Stomach (tissue), 9 donors: ENCODE measurements around the gene PLEKHH3. TPM values are rescaled to one million over a fixed set of nuclear protein-coding genes. Genes with fewer than 3 reads are reported as not detected.

Experiments
- DNase-seq, 2 donors: peaks; one replicate each; pipeline versions ENCODE4 v3.0.0 to v3.0.0-alpha.2; 2013 to 2019
- H3K27ac ChIP-seq, 5 donors: fragments of 200-600 bp in 4 of 5; sonication (generic) in 4 of 5; one replicate each; pipeline ENCODE4 v1.5.1; 2013 to 2019; ENCODE audit warnings: mild to moderate bottlenecking in 1 of 5, moderate library complexity in 1 of 5
- H3K27me3 ChIP-seq, 3 donors: fragments of 200-600 bp; sonication (generic); one replicate each; pipeline ENCODE4 v1.5.1; 2017 to 2019; ENCODE audit warnings: mixed run types in 1 of 3
- H3K36me3 ChIP-seq, 4 donors: fragments of 200-600 bp; sonication (generic); 1 replicate in 3 of 4; 2 replicates in 1 of 4; pipeline ENCODE4 v1.5.1; 2016 to 2019
- H3K4me1 ChIP-seq, 4 donors: fragments of 200-600 bp; sonication (generic); one replicate each; pipeline ENCODE4 v1.5.1; 2016 to 2019
- H3K4me3 ChIP-seq, 4 donors: fragments of 200-600 bp; sonication (generic) in 3 of 4; one replicate each; pipeline ENCODE4 v1.5.1; 2016 to 2019; ENCODE audit warnings: mild to moderate bottlenecking in 1 of 4
- H3K9me3 ChIP-seq, 4 donors: fragments of 200-600 bp; sonication (generic); one replicate each; pipeline ENCODE4 v1.5.1; 2016 to 2019
- EP300 ChIP-seq: sonication (generic); formaldehyde crosslinking; IDR thresholded peaks from one replicate; pipeline ENCODE4 v1.6.1; 2017; ENCODE audit warnings: antibody characterized with exemption
- POLR2A ChIP-seq, 4 donors: fragments of 450-650 bp; IDR thresholded peaks; one replicate each; pipeline ENCODE4 v1.6.1; 2016; ENCODE audit warnings: antibody characterized with exemption in 4 of 4, control low read depth in 2 of 4, mild to moderate bottlenecking in 1 of 4, moderate library complexity in 1 of 4
- POLR2AphosphoS5 ChIP-seq, 3 donors: sonication (generic); formaldehyde crosslinking; IDR thresholded peaks; one replicate each; pipeline ENCODE4 v1.6.1; 2016; ENCODE audit warnings: antibody characterized with exemption in 3 of 3
- WGBS, 5 donors: extraction: QIAGEN DNeasy Blood & Tissue Kit in 3 of 5; methylation state at CpG; one replicate each; pipeline versions ENCODE4 v1.1.5 to v1.1.7; 2013 to 2018; 5-methylcytosine and 5-hydroxymethylcytosine counted together
- intact Hi-C: fragments of 100-400 bp; cut with DNase I; formaldehyde crosslinking; loops from one replicate; pipeline ENCODE4 v1.15.1; 2023; ENCODE audit warnings: low total_unique reads
- polyA plus RNA-seq, 3 donors: library from polyadenylated mRNA; stranded (reverse); fragments of 200-250 nt; gene quantifications; one replicate each; pipeline ENCODE4 v1.2.3, GENCODE V29; 2013
- total RNA-seq, 5 donors: library from RNA; depleted of rRNA; stranded (reverse); fragments of >200 nt; gene quantifications; one replicate each; pipeline versions ENCODE4 v1.1.0 to v1.2.3, GENCODE V29; 2014 to 2016
- TF ChIP-seq, protein P1 (sequence below), 7 experiments: fragments of 450-650 bp in 4 of 7; fragments of 200-600 bp in 3 of 7; sonication (generic) in 3 of 7; IDR thresholded peaks; one replicate each; pipeline ENCODE4 v1.5.1; 2016 to 2019; ENCODE audit warnings: antibody characterized with exemption in 7 of 7, control low read depth in 2 of 7, mild to moderate bottlenecking in 1 of 7
- donor health status: healthy with polysubstance abuse.
- donor health status: Bipolar disorder and iron deficiency.
- donor health status: healthy.

Gene PLEKHH3
- total and polyA plus RNA-seq, 8 donors: 16.5 to 96.0 (median 40.4) TPM

DNA sequence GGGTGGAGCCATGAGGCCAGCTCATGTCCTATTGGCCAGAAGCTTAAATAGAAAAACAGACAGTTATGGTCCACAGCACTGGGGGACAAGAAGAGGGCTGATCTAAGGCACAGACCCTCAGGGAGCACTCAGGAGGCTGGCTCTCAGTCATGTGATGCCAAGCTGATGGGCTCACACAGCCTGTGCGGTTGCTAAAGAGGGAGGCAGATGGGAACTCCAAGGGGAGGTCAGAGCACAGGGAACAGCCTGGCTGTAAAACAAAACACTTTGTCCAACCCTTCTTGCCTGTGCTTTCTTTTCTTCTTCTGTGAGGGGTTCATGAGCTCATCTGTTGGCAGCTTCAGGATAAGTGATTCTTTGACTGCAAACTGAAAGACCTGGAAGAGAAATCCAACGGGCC is 32.8 kb upstream of the PLEKHH3 start:
- intact Hi-C loops: loop anchor here (10.0 kb wide), 1 partner anchor 245 kb away; no protein-coding TSS in a partner anchor
- H3K27ac ChIP-seq: no peak overlapping the region
- H3K4me3 ChIP-seq: no peak overlapping the region
- TF ChIP-seq POLR2AphosphoS5 (IDR thresholded peaks at IDR 0.05) (no peak), EP300 (no peak), POLR2A (IDR thresholded peaks at IDR 0.05) (no peak)
- TF ChIP-seq, protein P1, sequence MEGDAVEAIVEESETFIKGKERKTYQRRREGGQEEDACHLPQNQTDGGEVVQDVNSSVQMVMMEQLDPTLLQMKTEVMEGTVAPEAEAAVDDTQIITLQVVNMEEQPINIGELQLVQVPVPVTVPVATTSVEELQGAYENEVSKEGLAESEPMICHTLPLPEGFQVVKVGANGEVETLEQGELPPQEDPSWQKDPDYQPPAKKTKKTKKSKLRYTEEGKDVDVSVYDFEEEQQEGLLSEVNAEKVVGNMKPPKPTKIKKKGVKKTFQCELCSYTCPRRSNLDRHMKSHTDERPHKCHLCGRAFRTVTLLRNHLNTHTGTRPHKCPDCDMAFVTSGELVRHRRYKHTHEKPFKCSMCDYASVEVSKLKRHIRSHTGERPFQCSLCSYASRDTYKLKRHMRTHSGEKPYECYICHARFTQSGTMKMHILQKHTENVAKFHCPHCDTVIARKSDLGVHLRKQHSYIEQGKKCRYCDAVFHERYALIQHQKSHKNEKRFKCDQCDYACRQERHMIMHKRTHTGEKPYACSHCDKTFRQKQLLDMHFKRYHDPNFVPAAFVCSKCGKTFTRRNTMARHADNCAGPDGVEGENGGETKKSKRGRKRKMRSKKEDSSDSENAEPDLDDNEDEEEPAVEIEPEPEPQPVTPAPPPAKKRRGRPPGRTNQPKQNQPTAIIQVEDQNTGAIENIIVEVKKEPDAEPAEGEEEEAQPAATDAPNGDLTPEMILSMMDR (IDR thresholded peaks at IDR 0.05): no peak
- no peaks in the 10 kb centered on the region for H3K27me3 ChIP-seq
- no peaks in the 10 kb centered on the region for H3K4me1 ChIP-seq
- H3K36me3 ChIP-seq: peaks cover 84 to 100% (median 99%) of the 10 kb centered on the region in 4 donors
- 86 to 93% (median 88%) methylated on average over 2 of the region's 2 CpGs for WGBS, 5 donors
- H3K9me3 ChIP-seq: no peaks in the 10 kb centered on the region
- DNase-seq: no peak

- no peak overlapping the region for H3K27ac ChIP-seq
- no peak overlapping the region for H3K4me3 ChIP-seq
- DNase-seq: no peak
- H3K9me3 ChIP-seq: no peaks in the 10 kb centered on the region
- intact Hi-C loops: loop anchor here (10.0 kb wide), 1 partner anchor 246 kb away; no protein-coding TSS in a partner anchor
- H3K36me3 ChIP-seq: peaks cover 91 to 100% (median 100%) of the 10 kb centered on the region in 4 donors
- TF ChIP-seq EP300 (no peak), POLR2A (IDR thresholded peaks at IDR 0.05) (no peak), POLR2AphosphoS5 (IDR thresholded peaks at IDR 0.05) (no peak)
- TF ChIP-seq, protein P1 (IDR thresholded peaks at IDR 0.05): no peak
- 93 to 100% (median 94%) methylated on average over 3 of the region's 3 CpGs for WGBS, 5 donors
- H3K27me3 ChIP-seq: no peaks in the 10 kb centered on the region
- no peaks in the 10 kb centered on the region for H3K4me1 ChIP-seq
These were observed 31.8 kb upstream of the PLEKHH3 start for GRCh38 chr17:42708588-42708987.

DNA sequence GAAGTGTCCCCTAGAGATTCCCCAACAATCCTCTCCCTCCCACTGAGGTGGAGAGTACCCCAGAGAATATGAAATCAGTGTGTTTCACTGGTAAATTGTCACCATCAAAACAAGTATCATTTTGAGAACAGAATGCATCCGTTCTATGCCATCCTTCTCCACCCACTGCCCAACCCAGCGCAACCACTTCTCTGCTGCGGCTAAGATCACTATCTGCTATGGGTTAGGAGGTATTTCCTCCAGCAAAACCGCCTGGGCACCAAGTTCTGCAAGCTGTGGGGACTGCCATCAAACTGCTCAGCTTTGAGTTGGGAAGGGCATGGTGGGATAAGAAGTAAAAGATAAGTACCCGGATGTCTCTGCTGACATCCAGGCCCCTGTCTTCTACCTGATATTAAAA is 29.9 kb upstream of the PLEKHH3 start:
- 76 to 82% (median 78%) methylated on average over 5 of the region's 5 CpGs for WGBS, 5 donors
- intact Hi-C loops: loop anchor here (10.0 kb wide), 1 partner anchor 248 kb away; no protein-coding TSS in a partner anchor

DNA sequence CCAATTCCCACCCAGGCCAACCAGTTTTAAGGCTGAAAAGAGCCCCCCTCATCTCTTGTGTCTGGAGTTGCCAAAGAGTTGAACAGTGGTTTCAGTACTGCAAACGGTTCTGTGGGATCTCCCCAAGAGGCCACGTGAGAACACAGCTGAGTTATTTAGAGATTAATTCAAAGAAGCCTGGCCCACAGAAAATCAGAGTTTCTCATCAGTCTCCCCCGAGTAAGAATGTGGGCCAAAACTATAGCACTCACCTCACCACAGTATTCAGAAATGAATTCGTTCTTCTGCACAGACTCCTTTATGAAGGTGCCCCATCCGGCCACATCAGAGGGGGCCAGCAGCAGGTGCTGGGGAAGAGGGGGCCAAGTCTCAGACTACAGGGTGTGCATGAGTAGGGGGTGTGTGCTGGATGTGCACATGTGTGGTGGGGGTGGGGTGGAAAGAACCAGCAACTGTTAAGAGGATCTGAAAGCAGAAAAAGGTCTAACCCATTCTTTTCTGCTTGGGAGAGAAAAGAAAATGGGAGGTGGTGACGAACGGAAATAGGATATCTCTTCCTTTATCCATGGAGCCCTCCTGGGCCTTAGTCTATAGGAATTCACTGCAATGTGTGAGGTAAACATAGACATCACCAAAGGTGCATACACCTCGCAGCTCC is 28.2 kb upstream of the PLEKHH3 start:
- DNase-seq: no peak
- Histone ChIP-seq H3K4me1 (no peaks in the 10 kb centered on the region), H3K4me3 (no peak overlapping the region), H3K27ac (no peak overlapping the region), H3K27me3 (no peaks in the 10 kb centered on the region), H3K9me3 (no peaks in the 10 kb centered on the region), H3K36me3 (peaks cover 72 to 100% (median 100%) of the 10 kb centered on the region in 4 donors)
- TF ChIP-seq, protein P1 (IDR thresholded peaks at IDR 0.05): no peak
- TF ChIP-seq EP300 (no peak), POLR2AphosphoS5 (IDR thresholded peaks at IDR 0.05) (no peak), POLR2A (IDR thresholded peaks at IDR 0.05) (no peak)
- intact Hi-C loops: loop anchor here (10.0 kb wide), 1 partner anchor 250 kb away; no protein-coding TSS in a partner anchor
- 77 to 84% (median 82%) methylated on average over 8 of the region's 8 CpGs for WGBS, 5 donors

More for the DNA sequence above, 29.9 kb upstream of the PLEKHH3 start:
- H3K36me3 ChIP-seq: peaks cover 82 to 100% (median 100%) of the 10 kb centered on the region in 4 donors
- no peaks in the 10 kb centered on the region for H3K27me3 ChIP-seq
- TF ChIP-seq EP300 (no peak), POLR2AphosphoS5 (IDR thresholded peaks at IDR 0.05) (no peak), POLR2A (IDR thresholded peaks at IDR 0.05) (no peak)
- TF ChIP-seq, protein P1 (IDR thresholded peaks at IDR 0.05): no peak
- no peaks in the 10 kb centered on the region for H3K4me1 ChIP-seq
- no peak overlapping the region for H3K27ac ChIP-seq
- no peak overlapping the region for H3K4me3 ChIP-seq
- DNase-seq: no peak
- H3K9me3 ChIP-seq: no peaks in the 10 kb centered on the region
